ENCODE results near the gene PPP1R8. TPM values are rescaled to one million over a fixed set of nuclear protein-coding genes. Genes with fewer than 3 reads are reported as not detected.
A peak's percentile ranks its signal among the peaks of the same experiment; 100 is the strongest.

Gene PPP1R8
- total and polyA plus RNA-seq, 9 of the 15 experiments (the other 6 are each of a cell fraction or from before 2014, with no cell fraction given), result 16.2 to 107 (median 75.3) TPM

DNA sequence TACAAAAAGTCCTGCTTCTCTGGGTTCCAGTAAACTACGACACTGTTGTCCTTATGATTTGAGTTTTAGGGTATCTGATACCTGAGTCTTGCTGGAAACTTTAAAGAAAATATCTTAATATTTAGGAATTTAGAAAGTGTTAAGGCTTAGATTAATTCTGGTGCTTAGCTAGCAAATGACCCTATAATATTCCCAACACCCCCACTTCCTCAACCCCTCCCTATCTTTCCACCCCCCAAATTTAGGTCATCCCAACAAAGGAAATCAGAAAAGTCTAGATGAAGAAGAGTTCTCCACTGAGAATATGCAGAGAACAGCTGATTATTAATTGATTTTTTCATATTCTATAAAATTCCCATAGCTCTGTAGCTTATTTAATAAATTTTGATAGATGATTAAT lies 45.9 kb upstream of the PPP1R8 start (continued):
- peak; percentile 62 for TF ChIP-seq HNRNPK (IDR thresholded peaks at IDR 0.05; ENCODE audit: low read depth, low read length, poor library complexity, severe bottlenecking)

DNA sequence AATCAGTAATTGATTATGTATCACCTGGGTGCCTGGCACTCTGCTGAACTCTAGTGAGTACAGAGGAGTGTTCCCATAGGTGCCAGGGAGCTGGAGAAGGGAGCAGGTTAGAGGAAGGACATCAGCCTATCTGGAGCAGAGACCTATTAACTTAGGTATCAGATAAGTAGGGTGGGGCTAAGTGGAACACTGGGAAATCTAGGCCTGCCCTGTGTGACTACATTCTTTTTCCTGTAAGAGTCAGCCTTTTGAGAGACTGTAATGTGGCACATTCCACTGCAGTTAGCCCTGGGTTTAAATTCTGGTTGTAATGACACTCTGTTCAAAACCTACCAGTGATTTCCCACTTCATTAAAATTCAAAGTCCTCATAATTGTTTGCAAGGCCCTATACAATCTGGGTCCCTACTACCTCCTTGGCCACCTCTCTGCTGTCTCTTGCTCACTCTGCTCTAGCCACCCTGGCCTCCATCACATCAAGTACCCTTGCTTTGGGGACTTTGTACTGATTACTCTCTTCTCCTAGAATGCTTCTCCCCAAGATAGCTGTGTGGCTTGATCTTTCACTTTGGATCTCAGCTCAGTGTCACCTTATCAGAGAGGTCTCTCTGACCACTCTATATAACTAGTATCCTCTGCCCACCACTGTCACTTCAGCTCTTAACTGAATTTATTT lies 44.7 kb upstream of the PPP1R8 start:
- no peaks in the 10 kb centered on the region for H3K27me3 ChIP-seq (ENCODE audit: control insufficient read depth in 2 of 2, insufficient read depth in 2 of 2, low read length in 2 of 2)
- ChIA-PET CTCF (ENCODE audit: low intra/inter-chr PET ratio) (no interaction called here), POLR2A (interaction anchor here (0.6 to 3.1 kb wide), 4 partner anchors 9 to 64 kb away, joined by 3 to 15 read pairs (median 4); partner anchors contain the start of gene STX12)
- H3K9me3 ChIP-seq (replicated peaks; ENCODE audit: control insufficient read depth, insufficient read depth, low read depth, low read length), result peaks cover 3% of the 10 kb centered on the region; the same call in 1 of the 2 replicates
- peaks cover 13% of the 10 kb centered on the region for H3K36me3 ChIP-seq (ENCODE audit: control insufficient read depth, insufficient read depth, low read length)
- peak in 1 of 4 experiments; percentile 37 for DNase-seq (ENCODE audit: extremely low read depth in 1 of 4, low spot score in 3 of 4)
- no peak overlapping the region for H2AFZ ChIP-seq (ENCODE audit: low read depth, low read length)
- in situ Hi-C loops (cut with MboI), result no loop called here
- H3K27ac ChIP-seq (ENCODE audit: extremely low read depth, low read depth, low read length), result 0 out of 3 replicates have a peak overlapping the region, but pooled peaks have one; percentile 8
- H4K20me1 ChIP-seq (replicated peaks; ENCODE audit: control insufficient read depth, insufficient read depth, low read length), result peaks cover 6% of the 10 kb centered on the region; the same call in 1 of the 2 replicates
- peaks cover 27% of the 10 kb centered on the region for H3K79me2 ChIP-seq (ENCODE audit: control insufficient read depth, insufficient read depth, low read length)
- no TSS peak for BruUV-seq (replicated peaks)
- H3K4me1 ChIP-seq (replicated peaks in 1 of 2; ENCODE audit: control insufficient read depth in 2 of 2, insufficient read depth in 2 of 2, low read length in 2 of 2), result peaks cover 7 to 18% of the 10 kb centered on the region in 2 experiments
- peak overlapping the region; percentile 30; the same call in 1 of the 2 replicates for H3K4me2 ChIP-seq (ENCODE audit: insufficient read depth, low read length)
- no peak for FAIRE-seq
- TF ChIP-seq KLF1 (tag; IDR thresholded peaks at IDR 0.05) (peak; percentile 87), MTA2 (IDR thresholded peaks at IDR 0.05; ENCODE audit: low read depth) (no peak), PRDM10 (IDR thresholded peaks at IDR 0.05; ENCODE audit: partially characterized antibody) (peak; percentile 11), ZNF274 (IDR thresholded peaks at IDR 0.05; ENCODE audit: borderline replicate concordance, low read depth, low read length) (0 out of 2 replicates have a peak, but pooled peaks have one; percentile 30)
- intact Hi-C loops (cut with micrococcal nuclease), result no loop called here
- H3K9me1 ChIP-seq (ENCODE audit: control insufficient read depth, insufficient read depth, low read length), result peaks cover 5% of the 10 kb centered on the region
- H3K9ac ChIP-seq (ENCODE audit: insufficient read depth in 1 of 2, low read depth in 2 of 2, low read length in 2 of 2), result peak overlapping the region in 1 of 2 experiments; percentile 77; a peak in 1 of 4 replicates
- ATAC-seq, result peak; percentile 79
- H3K4me3 ChIP-seq, result no peak overlapping the region

Data from K562 (cell line).